Osteoblast (primary cell): ENCODE results near the gene FBLN5. TPM values are rescaled to one million over a fixed set of nuclear protein-coding genes. Genes with fewer than 3 reads are reported as not detected.

ENCODE experiments used
- DNase-seq: peaks from one replicate; pipeline ENCODE4 v3.0.0; 2011; ENCODE audit warnings: low spot score, mixed read lengths; ENCODE audit not compliant: insufficient read length; ENCODE audit errors: missing footprints
- H2AFZ ChIP-seq: 2 replicates; pipeline ENCODE4 v1.6.0; 2011; ENCODE audit warnings: mild to moderate bottlenecking, low read length
- H3K27ac ChIP-seq: 2 replicates; pipeline ENCODE4 v1.5.1; 2011; ENCODE audit warnings: mild to moderate bottlenecking, low read depth, low read length, moderate library complexity
- H3K27me3 ChIP-seq: 2 replicates; pipeline ENCODE4 v1.6.0; 2012; ENCODE audit warnings: mild to moderate bottlenecking, control low read depth, inconsistent platforms, low read length, moderate library complexity; ENCODE audit not compliant: insufficient read depth
- H3K36me3 ChIP-seq: 2 replicates; pipeline ENCODE4 v1.5.1; 2011; ENCODE audit warnings: mild to moderate bottlenecking, low read length, control low read depth, moderate library complexity; ENCODE audit not compliant: insufficient read depth
- H3K4me1 ChIP-seq: 2 replicates; pipeline ENCODE4 v1.5.1; 2011; ENCODE audit warnings: mild to moderate bottlenecking, low read length, control low read depth, moderate library complexity; ENCODE audit not compliant: insufficient read depth
- H3K4me2 ChIP-seq: 2 replicates; pipeline ENCODE4 v1.6.0; 2011; ENCODE audit warnings: mild to moderate bottlenecking, low read length; ENCODE audit not compliant: insufficient read depth
- H3K4me3 ChIP-seq: fragments of 200-600 bp; sonication (generic); 3 replicates; pipeline ENCODE4 v1.5.1; 2012; ENCODE audit warnings: mild to moderate bottlenecking, low read length, inconsistent platforms; ENCODE audit not compliant: insufficient read depth
- H3K79me2 ChIP-seq: 2 replicates; pipeline ENCODE4 v1.6.0; 2012; ENCODE audit warnings: mild to moderate bottlenecking, low read length, control low read depth, inconsistent platforms; ENCODE audit not compliant: insufficient read depth
- H3K9me3 ChIP-seq: 2 replicates; pipeline ENCODE4 v1.5.1; 2011; ENCODE audit warnings: low read depth, low read length, control low read depth
- H4K20me1 ChIP-seq: 2 replicates; pipeline ENCODE4 v1.6.0; 2012; ENCODE audit warnings: mild to moderate bottlenecking, low read length, control low read depth; ENCODE audit not compliant: insufficient read depth
- CTCF ChIP-seq: IDR thresholded peaks from 2 replicates; pipeline ENCODE4 v1.5.1; 2011; ENCODE audit warnings: mild to moderate bottlenecking, low read depth, low read length, moderate library complexity; ENCODE audit errors: extremely low read depth
- total RNA-seq: library from RNA; depleted of rRNA; stranded (reverse); fragments of >200 nt; gene quantifications from 2 replicates; pipeline ENCODE4 v1.2.3, GENCODE V29; 2012

FBLN5 gene
- total RNA-seq, 1 donor, result 22.1 TPM

- H4K20me1 ChIP-seq, result peaks cover 2% of the 10 kb centered on the region
- H2AFZ ChIP-seq, result no peak overlapping the region
- TF ChIP-seq CTCF, result no peak
- no peak overlapping the region for H3K4me3 ChIP-seq
- peak overlapping the region; percentile 41 for H3K4me2 ChIP-seq
- H3K79me2 ChIP-seq, result no peaks in the 10 kb centered on the region
- no peaks in the 10 kb centered on the region for H3K27me3 ChIP-seq
- H3K9me3 ChIP-seq, result no peaks in the 10 kb centered on the region
- peak; percentile 87 for DNase-seq
- peak overlapping the region; percentile 3 for H3K27ac ChIP-seq
- H3K36me3 ChIP-seq, result no peaks in the 10 kb centered on the region
- H3K4me1 ChIP-seq, result peaks cover 17% of the 10 kb centered on the region
These were observed 50.3 kb downstream of the FBLN5 start for GRCh38 chr14:91897106-91897701.

- Histone ChIP-seq H3K27ac (no peak overlapping the region), H3K27me3 (no peaks in the 10 kb centered on the region), H3K36me3 (no peaks in the 10 kb centered on the region), H2AFZ (no peak overlapping the region), H3K4me3 (no peak overlapping the region), H3K4me2 (no peak overlapping the region), H3K4me1 (peaks cover 21% of the 10 kb centered on the region), H4K20me1 (peaks cover 3% of the 10 kb centered on the region), H3K79me2 (no peaks in the 10 kb centered on the region), H3K9me3 (no peaks in the 10 kb centered on the region)
- DNase-seq, result no peak
- TF ChIP-seq CTCF, result no peak
These were observed 51.1 kb downstream of the FBLN5 start for GRCh38 chr14:91896419-91896818.

- H3K27me3 ChIP-seq, result no peaks in the 10 kb centered on the region
- no peak overlapping the region for H3K27ac ChIP-seq
- TF ChIP-seq CTCF, result no peak
- H3K4me3 ChIP-seq, result no peak overlapping the region
- no peak overlapping the region for H2AFZ ChIP-seq
- H3K9me3 ChIP-seq, result no peaks in the 10 kb centered on the region
- no peak for DNase-seq
- no peak overlapping the region for H3K4me2 ChIP-seq
- peaks cover 3% of the 10 kb centered on the region for H4K20me1 ChIP-seq
- no peaks in the 10 kb centered on the region for H3K79me2 ChIP-seq
- H3K36me3 ChIP-seq, result no peaks in the 10 kb centered on the region
- H3K4me1 ChIP-seq, result peaks cover 22% of the 10 kb centered on the region
These were observed 53.8 kb downstream of the FBLN5 start for GRCh38 chr14:91893669-91894068.

GRCh38 chr14:91893007-91893406 lies 54.5 kb downstream of the FBLN5 start:
- Histone ChIP-seq H3K9me3 (no peaks in the 10 kb centered on the region), H3K36me3 (no peaks in the 10 kb centered on the region), H3K4me3 (no peak overlapping the region), H3K4me2 (no peak overlapping the region), H3K4me1 (peaks cover 22% of the 10 kb centered on the region), H3K27ac (no peak overlapping the region), H3K27me3 (no peaks in the 10 kb centered on the region), H3K79me2 (no peaks in the 10 kb centered on the region), H2AFZ (no peak overlapping the region), H4K20me1 (peaks cover 3% of the 10 kb centered on the region)
- no peak for DNase-seq
- TF ChIP-seq CTCF, result peak; percentile 49
